AG04450 (cell line): ENCODE measurements around the gene MCAT. TPM values are rescaled to one million over a fixed set of nuclear protein-coding genes. Genes with fewer than 3 reads are reported as not detected.
"Not testable (repeated sequence)": the region's sequence is repeated elsewhere in the genome, so short reads cannot be mapped to it uniquely, and the experiment has no call there.

Experiments used
- CTCF ChIA-PET: fragments of 300-600, 350-600 bp; formaldehyde crosslinking; extraction: SDS; loops from one replicate; lab custom pipeline; 2022; ENCODE audit warnings: antibody characterized with exemption, inconsistent platforms; lab: Charles Lee
- POLR2A ChIA-PET: fragments of 350-600 bp; formaldehyde crosslinking; extraction: SDS; loops from one replicate; lab custom pipeline; 2021; ENCODE audit warnings: antibody characterized with exemption, inconsistent platforms; lab: Yijun Ruan, JAX
- DNase-seq: peaks from one replicate; pipeline ENCODE4 v3.0.0-alpha.2; 2011; ENCODE audit warnings: low read depth, low spot score
- H3K27ac ChIP-seq: one replicate; pipeline ENCODE4 v1.5.1; 2012; ENCODE audit warnings: low read depth, low read length, control low read depth
- H3K27me3 ChIP-seq: one replicate; pipeline ENCODE4 v1.6.0; 2012; ENCODE audit warnings: low read length; ENCODE audit not compliant: control insufficient read depth, insufficient read depth
- H3K4me3 ChIP-seq: 2 replicates; pipeline ENCODE4 v1.5.1; 2011; ENCODE audit warnings: mild to moderate bottlenecking, low read depth, low read length, control low read depth
- H3K9me3 ChIP-seq: 2 replicates; pipeline ENCODE4 v1.5.1; 2012; ENCODE audit warnings: low read length; ENCODE audit not compliant: control insufficient read depth, insufficient read depth
- CTCF ChIP-seq: IDR thresholded peaks from 2 replicates; pipeline ENCODE4 v1.5.1; 2011; ENCODE audit warnings: low read depth, low read length, control low read depth, inconsistent platforms
- polyA plus RNA-seq: library from polyadenylated mRNA; depleted of rRNA; stranded (reverse); fragments of >200 nt; gene quantifications from 2 replicates; pipeline ENCODE4 v1.2.3, GENCODE V29; 2011

Gene MCAT
- polyA plus RNA-seq, 1 experiment: 10.5 TPM

DNA sequence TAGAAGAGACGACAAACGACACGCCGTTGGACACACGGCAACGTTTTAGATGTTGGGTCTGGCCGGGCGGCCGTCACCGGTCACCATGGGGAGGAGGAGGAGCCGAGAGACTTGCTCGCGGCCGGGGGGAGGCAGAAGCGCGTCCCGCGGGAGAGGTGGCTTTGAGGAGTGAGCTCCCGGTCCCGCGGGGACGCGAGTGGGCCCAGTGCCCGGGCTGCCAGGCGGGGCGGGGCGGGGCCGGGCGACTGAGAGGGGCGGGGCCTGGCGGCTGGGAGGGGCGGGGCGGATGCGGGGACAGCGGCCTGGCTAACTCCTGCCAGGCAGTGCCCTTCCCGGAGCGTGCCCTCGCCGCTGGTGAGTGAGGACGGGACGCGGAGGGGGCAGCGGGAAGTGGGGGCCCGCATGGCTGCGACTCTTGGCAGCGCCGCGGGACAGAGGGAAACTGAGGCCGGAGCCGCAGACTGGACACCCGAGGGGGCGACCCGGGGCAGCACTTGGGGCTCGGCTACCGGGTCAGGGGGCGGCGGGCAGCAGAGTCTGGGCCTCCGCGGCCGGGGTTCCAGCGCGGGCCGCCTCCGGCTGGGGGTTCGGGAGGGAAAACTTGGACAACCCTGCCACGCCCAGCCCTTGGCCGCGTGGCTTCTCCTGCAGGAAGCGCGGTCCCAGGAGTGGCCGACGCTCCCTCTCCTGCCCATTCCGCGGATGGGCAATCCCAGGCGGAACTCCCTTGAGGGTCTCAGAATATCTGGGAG, 8.2 kb upstream of the MCAT start, which contains the start of gene TSPO:
TSPO (plus strand) TSS at position 309 of the 752 bp plus-strand sequence. CDS start 7,680 bp downstream, outside the sequence.
- peak within 1 kb of the TSS; percentile 80 for H3K4me3 ChIP-seq
- CTCF ChIA-PET: interaction anchor here (0.6 to 0.7 kb wide), 3 partner anchors 140 to 498 kb away, joined by 4 to 7 read pairs (median 5); no protein-coding TSS in a partner anchor
- no peak for DNase-seq
- TF ChIP-seq CTCF: peak; percentile 21; the same call in 1 of the 2 replicates
- no peaks in the 10 kb centered on the region; the same call in 1 of the 2 replicates for H3K9me3 ChIP-seq
- POLR2A ChIA-PET: no interaction called here
- H3K27ac ChIP-seq: peak within 1 kb of the TSS; percentile 61
- no peaks in the 10 kb centered on the region for H3K27me3 ChIP-seq

DNA sequence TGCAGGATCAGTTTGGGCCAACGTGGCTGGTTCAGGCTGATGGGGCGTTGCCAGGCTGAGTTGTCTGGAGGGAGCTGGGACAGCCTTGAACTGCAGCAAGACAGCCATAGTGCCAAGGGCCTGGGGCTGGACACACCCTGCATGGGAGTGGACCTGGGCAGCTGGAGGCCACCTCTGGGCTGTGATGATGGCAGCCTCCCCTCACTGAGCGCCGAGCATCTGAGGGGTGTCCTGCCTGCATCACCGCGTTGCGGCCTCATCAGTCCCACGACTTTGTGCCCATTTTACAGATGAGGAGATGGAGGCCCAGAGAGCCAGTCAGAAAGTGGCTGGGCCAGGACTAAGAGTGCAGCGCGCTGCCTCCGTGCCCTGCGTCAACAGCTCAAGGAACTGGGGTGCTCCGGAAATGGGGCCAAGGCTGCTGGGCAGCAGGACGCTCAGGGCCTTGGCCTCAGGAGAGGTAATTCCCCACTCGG, 7.6 kb upstream of the MCAT start:
- Histone ChIP-seq H3K4me3 (peak overlapping the region; percentile 80), H3K27me3 (no peaks in the 10 kb centered on the region), H3K27ac (no peak overlapping the region), H3K9me3 (no peaks in the 10 kb centered on the region; the same call in 1 of the 2 replicates)
- TF ChIP-seq CTCF: no peak
- ChIA-PET POLR2A (no interaction called here), CTCF (interaction anchor here (0.6 to 0.7 kb wide), 3 partner anchors 139 to 498 kb away, joined by 4 to 7 read pairs (median 5); no protein-coding TSS in a partner anchor)
- DNase-seq: no peak

DNA sequence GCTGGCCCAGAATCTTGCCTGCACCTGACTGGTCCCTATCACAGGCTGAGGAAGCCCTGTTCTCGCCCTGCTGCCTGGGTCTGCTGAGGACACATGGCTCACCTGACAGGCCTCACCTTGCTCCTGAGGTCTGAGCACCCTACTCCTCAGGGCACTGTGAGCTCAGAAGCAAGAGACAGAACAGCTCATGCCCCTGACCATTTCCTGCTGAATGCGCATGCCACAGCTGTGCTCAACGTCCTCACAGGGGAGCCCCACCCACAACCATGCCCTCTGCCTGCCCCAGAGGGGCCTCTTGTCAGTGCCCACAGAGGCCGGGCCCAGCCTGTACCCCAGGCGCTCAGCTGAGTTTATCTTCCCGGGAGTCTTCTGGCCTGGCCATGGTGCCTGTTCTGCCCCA, 5.4 kb upstream of the MCAT start:
- TF ChIP-seq CTCF: no peak
- ChIA-PET POLR2A (no interaction called here), CTCF (no interaction called here)
- H3K4me3 ChIP-seq: no peak overlapping the region
- DNase-seq: no peak
- H3K27me3 ChIP-seq: no peaks in the 10 kb centered on the region
- H3K9me3 ChIP-seq: no peaks in the 10 kb centered on the region; the same call in 1 of the 2 replicates
- no peak overlapping the region for H3K27ac ChIP-seq

DNA sequence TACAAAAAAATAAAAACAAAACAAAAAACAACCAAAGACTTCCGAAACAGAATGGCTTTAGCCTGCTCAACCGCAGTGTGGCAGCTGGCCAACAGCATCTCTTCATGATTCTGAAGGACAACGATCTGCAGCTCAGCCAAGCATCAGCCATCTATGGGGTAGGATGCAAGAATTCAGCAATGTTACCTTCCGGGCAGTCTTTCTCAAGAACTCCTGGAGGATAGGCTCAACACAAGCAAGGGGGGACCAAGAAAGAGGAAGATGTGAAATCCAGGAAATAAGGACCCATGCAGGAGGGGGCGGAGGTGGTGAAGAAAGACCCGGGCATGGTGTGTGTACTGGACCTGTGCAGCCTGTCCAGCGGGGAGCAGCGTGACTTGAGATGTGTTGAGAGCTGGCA, 4.6 kb upstream of the MCAT start:
- no peaks in the 10 kb centered on the region; the same call in 1 of the 2 replicates for H3K9me3 ChIP-seq
- DNase-seq: no peak
- no peak overlapping the region for H3K4me3 ChIP-seq
- ChIA-PET POLR2A (no interaction called here), CTCF (no interaction called here)
- H3K27ac ChIP-seq: no peak overlapping the region
- H3K27me3 ChIP-seq: no peaks in the 10 kb centered on the region
- no peak for TF ChIP-seq CTCF

DNA sequence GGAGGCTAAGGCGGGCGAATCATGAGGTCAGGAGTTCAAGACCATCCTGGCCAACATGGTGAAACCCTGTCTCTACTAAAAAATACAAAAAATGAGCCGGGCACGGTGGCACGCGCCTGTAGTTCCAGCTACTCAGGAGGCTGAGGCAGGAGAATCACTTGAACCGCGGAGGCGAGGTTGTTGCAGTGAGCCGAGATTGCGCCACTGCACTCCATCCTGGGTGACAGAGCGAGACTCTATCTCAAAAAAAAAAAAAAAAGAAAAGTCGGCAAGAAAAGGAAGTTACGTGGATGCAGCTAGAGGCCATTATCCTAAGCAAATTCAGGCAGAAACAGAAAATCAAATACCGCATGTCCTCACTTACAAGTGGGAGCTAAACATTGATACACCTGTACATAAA, 3.1 kb upstream of the MCAT start:
- POLR2A ChIA-PET, DNase-seq, H3K27ac ChIP-seq, H3K9me3 ChIP-seq, H3K27me3 ChIP-seq, H3K4me3 ChIP-seq, CTCF ChIA-PET: not testable (repeated sequence)

DNA sequence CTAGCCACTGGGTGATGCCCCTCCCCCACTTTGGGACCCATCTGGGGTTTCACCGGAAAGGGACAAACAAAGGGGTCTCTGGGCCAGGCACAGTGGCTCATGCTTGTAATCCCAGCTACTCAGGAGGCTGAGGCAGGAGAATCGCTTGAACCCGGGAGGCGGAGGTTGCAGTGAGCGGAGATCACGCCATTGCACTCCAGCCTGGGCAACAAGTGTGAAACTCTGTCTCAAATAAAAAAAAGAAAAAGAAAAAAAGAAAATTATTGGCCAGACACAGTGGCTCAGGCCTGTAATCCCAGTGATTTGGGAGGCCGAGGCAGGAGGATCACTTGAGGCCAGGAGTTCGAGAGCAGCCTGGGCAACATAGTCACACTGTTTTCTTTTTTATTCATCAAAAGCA, 2.2 kb upstream of the MCAT start:
- CTCF ChIA-PET, POLR2A ChIA-PET: not testable (repeated sequence)

More for the DNA sequence above, 2.2 kb upstream of the MCAT start:
- not testable (repeated sequence) for H3K27me3 ChIP-seq, H3K4me3 ChIP-seq, H3K27ac ChIP-seq, DNase-seq, H3K9me3 ChIP-seq
